Natural killer cell (primary cell): ENCODE data around the gene NTMT1. TPM values are rescaled to one million over a fixed set of nuclear protein-coding genes. Genes with fewer than 3 reads are reported as not detected.

Source experiments
- ATAC-seq, 3 donors: fragments of 150-1000 bp in 2 of 3; fragments of 200-7000 bp in 1 of 3; cut with Tn5 transposase; 1 replicate in 1 of 3; 2 replicates in 2 of 3; pipeline ENCODE4 v1.10.0; 2021; ENCODE audit warnings: mild to moderate bottlenecking in 2 of 3, moderate library complexity in 2 of 3
- DNase-seq, 2 donors: peaks; one replicate each; pipeline versions ENCODE4 v3.0.0 to v3.0.0-alpha.2; 2013 to 2021; ENCODE audit warnings: mixed read lengths in 1 of 2
- H3K27ac ChIP-seq: one replicate; pipeline ENCODE4 v1.5.1; 2013; ENCODE audit warnings: mild to moderate bottlenecking, low read length
- H3K27me3 ChIP-seq: one replicate; pipeline ENCODE4 v1.6.1; 2013; ENCODE audit warnings: low read length; ENCODE audit not compliant: control insufficient read depth, insufficient read depth
- H3K36me3 ChIP-seq: one replicate; pipeline ENCODE4 v1.6.1; 2013; ENCODE audit warnings: low read length; ENCODE audit not compliant: control insufficient read depth, insufficient read depth
- H3K4me1 ChIP-seq: one replicate; pipeline ENCODE4 v1.6.1; 2013; ENCODE audit warnings: low read length; ENCODE audit not compliant: control insufficient read depth, insufficient read depth
- H3K4me3 ChIP-seq: one replicate; pipeline ENCODE4 v1.5.1; 2013; ENCODE audit warnings: low read length
- H3K9me3 ChIP-seq: one replicate; pipeline ENCODE4 v1.6.1; 2013; ENCODE audit warnings: low read length; ENCODE audit not compliant: control insufficient read depth, insufficient read depth
- H3K27ac Mint-ChIP-seq, 2 donors: one replicate each; pipeline ENCODE4 v1.8.0; 2022; ENCODE audit warnings: mild to moderate bottlenecking in 2 of 2, mixed read lengths in 2 of 2, moderate library complexity in 1 of 2
- H3K27me3 Mint-ChIP-seq, 2 donors: one replicate each; pipeline ENCODE4 v1.8.0; 2022; ENCODE audit warnings: low read depth in 2 of 2, mixed read lengths in 2 of 2
- H3K36me3 Mint-ChIP-seq: one replicate; pipeline ENCODE4 v1.8.0; 2022; ENCODE audit warnings: mixed read lengths
- H3K4me1 Mint-ChIP-seq, 2 donors: one replicate each; pipeline ENCODE4 v1.8.0; 2022; ENCODE audit warnings: mixed read lengths in 2 of 2
- H3K4me3 Mint-ChIP-seq: one replicate; pipeline ENCODE4 v1.8.0; 2022; ENCODE audit warnings: mild to moderate bottlenecking, moderate library complexity, mixed read lengths
- H3K9me3 Mint-ChIP-seq, 2 donors: one replicate each; pipeline ENCODE4 v1.8.0; 2022; ENCODE audit warnings: mixed read lengths in 2 of 2
- CTCF ChIP-seq: fragments of 200-600 bp; IDR thresholded peaks from one replicate; pipeline ENCODE4 v1.8.0; 2022; ENCODE audit warnings: antibody characterized with exemption
- WGBS: methylation state at CpG from one replicate; pipeline ENCODE4 v1.1.7; 2013; ENCODE audit warnings: missing lambda C conversion rate; ENCODE audit not compliant: insufficient coverage; 5-methylcytosine and 5-hydroxymethylcytosine counted together
- intact Hi-C: fragments of 100-400 bp; cut with micrococcal nuclease; formaldehyde crosslinking; loops from one replicate; pipeline ENCODE4 v1.14.2; 2022
- total RNA-seq, 4 donors: library from RNA; stranded (reverse); fragments of 120-200 nt in 1 of 4; gene quantifications; one replicate each; pipeline versions ENCODE4 v1.2.3 to v1.2.4, GENCODE V29; 2013 to 2022

Gene NTMT1
- total RNA-seq, 3 donors from 2014 or later (not counting 1 experiment from before 2014, with no cell fraction given) = 17.1 to 23.5 (median 17.1) TPM

- H3K4me1 ChIP-seq = no peaks in the 10 kb centered on the region
- Mint-ChIP-seq H3K9me3 (no peaks in the 10 kb centered on the region), H3K4me3 (no peak overlapping the region), H3K27ac (no peak overlapping the region), H3K4me1 (no peaks in the 10 kb centered on the region), H3K27me3 (peaks cover 0 to 7% of the 10 kb centered on the region in 2 donors), H3K36me3 (no peaks in the 10 kb centered on the region)
- no peaks in the 10 kb centered on the region for H3K9me3 ChIP-seq
- 76% methylated on average over 9 of the region's 9 CpGs for WGBS
- ATAC-seq (no peak), DNase-seq (no peak)
- intact Hi-C loops = no loop called here
- no peaks in the 10 kb centered on the region for H3K36me3 ChIP-seq
- no peak overlapping the region for H3K4me3 ChIP-seq
- no peak for TF ChIP-seq CTCF
- H3K27me3 ChIP-seq = no peaks in the 10 kb centered on the region
- H3K27ac ChIP-seq = no peak overlapping the region
Observed at GRCh38 chr9:129678844-129679243, 52.9 kb downstream of the NTMT1 start.

DNA sequence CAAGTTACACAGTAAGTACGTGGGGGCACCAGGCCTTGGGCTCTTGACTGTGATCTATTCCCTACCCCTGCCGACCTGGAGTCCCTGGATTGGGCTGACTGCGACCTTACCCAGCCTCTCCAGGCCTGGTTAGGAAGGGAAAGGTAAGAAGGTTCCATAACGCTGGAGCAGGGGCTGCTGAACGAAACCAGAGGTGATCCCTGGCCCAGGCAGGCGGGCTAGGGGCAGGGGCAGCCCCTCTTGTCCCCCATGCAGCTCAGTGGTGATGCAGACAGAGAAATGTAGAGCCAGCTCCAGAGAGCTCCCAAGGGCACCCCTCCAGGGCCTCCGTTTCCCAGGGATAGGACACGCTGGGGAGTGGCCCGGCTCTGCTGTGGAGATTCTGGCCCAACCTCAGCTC lies 53.6 kb downstream of the NTMT1 start:
- Mint-ChIP-seq H3K27ac (no peak overlapping the region), H3K36me3 (no peaks in the 10 kb centered on the region), H3K27me3 (peaks cover 0 to 7% of the 10 kb centered on the region in 2 donors), H3K9me3 (no peaks in the 10 kb centered on the region), H3K4me1 (no peaks in the 10 kb centered on the region), H3K4me3 (no peak overlapping the region)
- no peak for TF ChIP-seq CTCF
- Histone ChIP-seq H3K36me3 (no peaks in the 10 kb centered on the region), H3K9me3 (no peaks in the 10 kb centered on the region), H3K27ac (no peak overlapping the region), H3K4me3 (no peak overlapping the region), H3K27me3 (no peaks in the 10 kb centered on the region), H3K4me1 (no peaks in the 10 kb centered on the region)
- ATAC-seq = no peak
- DNase-seq = no peak
- intact Hi-C loops = no loop called here
- 69% methylated on average over 9 of the region's 9 CpGs for WGBS

DNA sequence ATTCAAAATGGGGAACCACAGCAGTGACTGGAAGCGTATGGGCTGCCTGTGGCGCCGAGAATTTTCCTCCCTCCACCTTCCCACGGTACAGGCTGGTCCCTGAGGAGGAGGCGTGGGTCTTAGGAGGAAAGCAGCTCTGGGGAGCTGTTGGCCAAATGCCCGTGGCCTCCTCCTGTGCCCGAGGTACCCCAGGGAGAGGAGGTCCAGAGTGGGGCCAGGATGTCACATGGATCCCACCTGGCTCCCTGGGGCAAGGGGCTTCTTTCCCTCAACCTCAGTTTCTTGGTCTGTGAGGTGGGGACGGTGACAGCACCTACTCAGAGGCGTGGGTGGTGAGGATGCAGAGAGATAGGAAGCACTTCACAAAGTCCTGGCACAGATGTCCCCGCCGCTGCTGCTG lies 56.0 kb downstream of the NTMT1 start:
- H3K27me3 ChIP-seq = no peaks in the 10 kb centered on the region
- no peaks in the 10 kb centered on the region for H3K9me3 ChIP-seq
- H3K4me1 ChIP-seq = no peaks in the 10 kb centered on the region
- Mint-ChIP-seq H3K27ac (no peak overlapping the region), H3K9me3 (no peaks in the 10 kb centered on the region), H3K27me3 (peaks cover 0 to 6% of the 10 kb centered on the region in 2 donors), H3K4me1 (no peaks in the 10 kb centered on the region), H3K36me3 (no peaks in the 10 kb centered on the region), H3K4me3 (no peak overlapping the region)
- no peak for DNase-seq
- no peak for ATAC-seq
- WGBS = 71% methylated on average over 8 of the region's 11 CpGs
- no peak overlapping the region for H3K27ac ChIP-seq
- no peaks in the 10 kb centered on the region for H3K36me3 ChIP-seq
- intact Hi-C loops = no loop called here
- H3K4me3 ChIP-seq = no peak overlapping the region
- TF ChIP-seq CTCF = no peak

GRCh38 chr9:129682381-129682780 lies 56.4 kb downstream of the NTMT1 start:
- Mint-ChIP-seq H3K4me3 (no peak overlapping the region), H3K36me3 (no peaks in the 10 kb centered on the region), H3K27me3 (peaks cover 0 to 5% of the 10 kb centered on the region in 2 donors), H3K9me3 (no peaks in the 10 kb centered on the region), H3K4me1 (no peaks in the 10 kb centered on the region), H3K27ac (no peak overlapping the region)
- DNase-seq (no peak), ATAC-seq (no peak)
- Histone ChIP-seq H3K27me3 (no peaks in the 10 kb centered on the region), H3K27ac (no peak overlapping the region), H3K4me3 (no peak overlapping the region), H3K4me1 (no peaks in the 10 kb centered on the region), H3K9me3 (no peaks in the 10 kb centered on the region), H3K36me3 (no peaks in the 10 kb centered on the region)
- TF ChIP-seq CTCF = no peak
- WGBS = 77% methylated on average over 3 of the region's 7 CpGs
- intact Hi-C loops = no loop called here
